Mesendoderm (in vitro differentiated cells): ENCODE results near the gene RBKS.
A peak's percentile ranks its signal among the peaks of the same experiment; 100 is the strongest.

Experiments used
- DNase-seq: peaks from one replicate; pipeline ENCODE4 v3.0.0; 2013
- H2AK5ac ChIP-seq: 2 replicates; pipeline ENCODE4 v1.6.1; 2013; ENCODE audit warnings: low read length, inconsistent platforms
- H2BK120ac ChIP-seq: 2 replicates; pipeline ENCODE4 v1.6.1; 2013; ENCODE audit warnings: low read depth, mild to moderate bottlenecking, low read length, moderate library complexity, mixed read lengths
- H2BK15ac ChIP-seq: replicated peaks from 2 replicates; pipeline ENCODE4 v1.6.1; 2013; ENCODE audit warnings: low read depth, mild to moderate bottlenecking, moderate library complexity
- H2BK5ac ChIP-seq: 2 replicates; pipeline ENCODE4 v1.6.1; 2013; ENCODE audit warnings: low read length, inconsistent platforms
- H3K18ac ChIP-seq: 2 replicates; pipeline ENCODE4 v1.6.1; 2013; ENCODE audit warnings: mild to moderate bottlenecking, low read length, mixed read lengths
- H3K23ac ChIP-seq: one replicate; pipeline ENCODE4 v1.6.1; 2013; ENCODE audit warnings: low read length
- H3K27ac ChIP-seq: 2 replicates; pipeline ENCODE4 v1.5.1; 2013; ENCODE audit warnings: low read depth, mild to moderate bottlenecking, inconsistent platforms, low read length, moderate library complexity
- H3K27me3 ChIP-seq: 2 replicates; pipeline ENCODE4 v1.6.1; 2013; ENCODE audit warnings: low read length, control low read depth, mild to moderate bottlenecking, inconsistent platforms; ENCODE audit not compliant: insufficient read depth, poor library complexity
- H3K36me3 ChIP-seq: 2 replicates; pipeline ENCODE4 v1.6.1; 2013; ENCODE audit warnings: low read length, inconsistent platforms; ENCODE audit not compliant: control insufficient read depth, insufficient read depth
- H3K4ac ChIP-seq: one replicate; pipeline ENCODE4 v1.6.1; 2013; ENCODE audit warnings: low read depth, mild to moderate bottlenecking, low read length, moderate library complexity
- H3K4me1 ChIP-seq: 2 replicates; pipeline ENCODE4 v1.6.1; 2013; ENCODE audit warnings: low read depth, low read length, inconsistent platforms; ENCODE audit not compliant: control insufficient read depth
- H3K4me2 ChIP-seq: 2 replicates; pipeline ENCODE4 v1.6.1; 2013; ENCODE audit warnings: low read length
- H3K4me3 ChIP-seq: 2 replicates; pipeline ENCODE4 v1.5.1; 2013; ENCODE audit warnings: mild to moderate bottlenecking, low read length
- H3K56ac ChIP-seq: one replicate; pipeline ENCODE4 v1.6.1; 2013; ENCODE audit warnings: low read length
- H3K79me1 ChIP-seq: 2 replicates; pipeline ENCODE4 v1.6.1; 2013; ENCODE audit warnings: low read length, inconsistent platforms
- H3K79me2 ChIP-seq: 2 replicates; pipeline ENCODE4 v1.6.1; 2013; ENCODE audit warnings: mild to moderate bottlenecking, low read length; ENCODE audit not compliant: control insufficient read depth, insufficient read depth
- H3K9ac ChIP-seq: 2 replicates; pipeline ENCODE4 v1.6.1; 2013; ENCODE audit warnings: low read length, inconsistent platforms
- H4K5ac ChIP-seq: one replicate; pipeline ENCODE4 v1.6.1; 2013; ENCODE audit warnings: low read length
- H4K8ac ChIP-seq: one replicate; pipeline ENCODE4 v1.6.1; 2013; ENCODE audit warnings: low read depth, mild to moderate bottlenecking, control low read depth, low read length, moderate library complexity
- WGBS: extraction: QIAGEN DNeasy Blood & Tissue Kit; methylation state at CpG from one replicate; pipeline ENCODE4 v1.1.7; 2013; ENCODE audit warnings: low lambda C conversion rate, missing lambda C conversion rate; ENCODE audit not compliant: insufficient coverage; ENCODE audit errors: extremely low coverage; 5-methylcytosine and 5-hydroxymethylcytosine counted together

Gene RBKS

GRCh38 chr2:27810455-27810854, 79.7 kb downstream of the RBKS start:
- H2AK5ac ChIP-seq, result no peak overlapping the region
- H3K56ac ChIP-seq, result no peak overlapping the region
- H3K4me1 ChIP-seq, result no peaks in the 10 kb centered on the region
- no peak overlapping the region for H2BK15ac ChIP-seq
- no peak overlapping the region for H3K4me2 ChIP-seq
- no peak overlapping the region for H3K18ac ChIP-seq
- no peak overlapping the region for H3K27ac ChIP-seq
- no peaks in the 10 kb centered on the region for H3K79me1 ChIP-seq
- no peaks in the 10 kb centered on the region for H3K27me3 ChIP-seq
- no peak overlapping the region for H3K23ac ChIP-seq
- no CpG with 5 or more reads among the region's 3 CpGs for WGBS
- H3K79me2 ChIP-seq, result no peaks in the 10 kb centered on the region
- H2BK5ac ChIP-seq, result no peak overlapping the region
- H4K5ac ChIP-seq, result no peak overlapping the region
- no peaks in the 10 kb centered on the region for H3K36me3 ChIP-seq
- H4K8ac ChIP-seq, result no peak overlapping the region
- no peak for DNase-seq
- no peak overlapping the region for H3K9ac ChIP-seq
- H2BK120ac ChIP-seq, result no peak overlapping the region
- no peak overlapping the region for H3K4me3 ChIP-seq
- H3K4ac ChIP-seq, result no peak overlapping the region

- no peak overlapping the region for H3K27ac ChIP-seq
- H3K36me3 ChIP-seq, result no peaks in the 10 kb centered on the region
- no peaks in the 10 kb centered on the region for H3K79me1 ChIP-seq
- H3K23ac ChIP-seq, result no peak overlapping the region
- no peak overlapping the region for H4K5ac ChIP-seq
- no peak overlapping the region for H3K4me3 ChIP-seq
- no peak overlapping the region for H3K4me2 ChIP-seq
- no peaks in the 10 kb centered on the region for H3K4me1 ChIP-seq
- H2AK5ac ChIP-seq, result no peak overlapping the region
- no peak overlapping the region for H3K18ac ChIP-seq
- no peaks in the 10 kb centered on the region for H3K27me3 ChIP-seq
- H2BK15ac ChIP-seq, result no peak overlapping the region
- no peak overlapping the region for H3K9ac ChIP-seq
- no peak for DNase-seq
- no peak overlapping the region for H2BK5ac ChIP-seq
- no peak overlapping the region for H3K56ac ChIP-seq
- no peak overlapping the region for H4K8ac ChIP-seq
- no peaks in the 10 kb centered on the region for H3K79me2 ChIP-seq
- H2BK120ac ChIP-seq, result no peak overlapping the region
- no peak overlapping the region for H3K4ac ChIP-seq
- no CpG with 5 or more reads among the region's 3 CpGs for WGBS
These were observed 80.4 kb downstream of the RBKS start for GRCh38 chr2:27809761-27810241.

DNA sequence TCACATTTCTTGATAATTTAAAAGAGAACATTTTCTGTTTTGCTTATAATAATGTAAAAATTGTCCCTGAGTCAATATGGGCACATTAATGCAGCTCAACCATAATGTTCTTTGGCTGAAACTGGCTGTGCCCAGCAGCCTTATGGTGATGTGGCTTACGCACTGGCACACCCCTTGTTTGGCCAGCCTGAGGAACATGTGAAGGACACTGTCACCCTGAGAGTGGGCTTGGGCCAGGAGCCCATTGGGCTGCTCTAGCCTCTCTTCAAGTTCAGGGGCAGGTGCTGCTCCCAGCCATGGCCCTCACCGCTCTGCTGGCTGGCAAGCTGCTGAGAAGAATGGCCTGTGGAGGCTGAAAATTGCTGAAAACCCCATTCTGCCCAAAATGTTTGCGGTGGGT, 81.2 kb downstream of the RBKS start:
- Histone ChIP-seq H3K9ac (no peak overlapping the region), H2BK5ac (no peak overlapping the region), H3K79me2 (no peaks in the 10 kb centered on the region), H2BK120ac (no peak overlapping the region), H3K27me3 (no peaks in the 10 kb centered on the region), H3K27ac (no peak overlapping the region), H3K18ac (no peak overlapping the region), H3K23ac (no peak overlapping the region), H3K4ac (no peak overlapping the region), H4K8ac (no peak overlapping the region), H3K56ac (no peak overlapping the region), H3K4me3 (no peak overlapping the region), H4K5ac (no peak overlapping the region), H3K4me1 (no peaks in the 10 kb centered on the region), H2AK5ac (no peak overlapping the region), H3K4me2 (no peak overlapping the region), H3K36me3 (no peaks in the 10 kb centered on the region), H3K79me1 (no peaks in the 10 kb centered on the region), H2BK15ac (no peak overlapping the region)
- WGBS, result no CpG with 5 or more reads among the region's 3 CpGs
- no peak for DNase-seq

GRCh38 chr2:27808418-27808817, 81.8 kb downstream of the RBKS start:
- Histone ChIP-seq H3K56ac (no peak overlapping the region), H4K8ac (no peak overlapping the region), H2BK5ac (no peak overlapping the region), H3K27ac (no peak overlapping the region), H3K4ac (no peak overlapping the region), H3K27me3 (no peaks in the 10 kb centered on the region), H2BK120ac (no peak overlapping the region), H3K79me2 (no peaks in the 10 kb centered on the region), H3K23ac (no peak overlapping the region), H4K5ac (no peak overlapping the region), H2BK15ac (no peak overlapping the region), H3K4me2 (no peak overlapping the region), H3K4me1 (no peaks in the 10 kb centered on the region), H3K79me1 (no peaks in the 10 kb centered on the region), H3K36me3 (no peaks in the 10 kb centered on the region), H2AK5ac (no peak overlapping the region), H3K18ac (no peak overlapping the region), H3K9ac (no peak overlapping the region), H3K4me3 (no peak overlapping the region)
- DNase-seq, result no peak
- WGBS, result no CpG with 5 or more reads among the region's 2 CpGs

- H3K4me2 ChIP-seq, result no peak overlapping the region
- no peak overlapping the region for H3K9ac ChIP-seq
- no peaks in the 10 kb centered on the region for H3K79me1 ChIP-seq
- H3K23ac ChIP-seq, result no peak overlapping the region
- H2BK15ac ChIP-seq, result no peak overlapping the region
- no peaks in the 10 kb centered on the region for H3K36me3 ChIP-seq
- peak; percentile 60 for DNase-seq
- no peak overlapping the region for H4K5ac ChIP-seq
- no peak overlapping the region for H2BK5ac ChIP-seq
- no peak overlapping the region for H2BK120ac ChIP-seq
- H3K4ac ChIP-seq, result no peak overlapping the region
- H3K27me3 ChIP-seq, result no peaks in the 10 kb centered on the region
- H2AK5ac ChIP-seq, result no peak overlapping the region
- H3K4me1 ChIP-seq, result no peaks in the 10 kb centered on the region
- no peak overlapping the region for H3K27ac ChIP-seq
- H3K79me2 ChIP-seq, result no peaks in the 10 kb centered on the region
- no CpG with 5 or more reads among the region's 4 CpGs for WGBS
- H3K56ac ChIP-seq, result no peak overlapping the region
- no peak overlapping the region for H4K8ac ChIP-seq
- no peak overlapping the region for H3K4me3 ChIP-seq
- no peak overlapping the region for H3K18ac ChIP-seq
These were observed 82.7 kb downstream of the RBKS start for GRCh38 chr2:27807476-27807875.

- Histone ChIP-seq H3K4me2 (no peak overlapping the region), H4K8ac (no peak overlapping the region), H3K36me3 (no peaks in the 10 kb centered on the region), H2BK120ac (no peak overlapping the region), H3K23ac (no peak overlapping the region), H3K56ac (no peak overlapping the region), H3K79me1 (no peaks in the 10 kb centered on the region), H3K9ac (no peak overlapping the region), H3K27ac (no peak overlapping the region), H3K27me3 (no peaks in the 10 kb centered on the region), H2BK15ac (no peak overlapping the region), H4K5ac (no peak overlapping the region), H3K4me1 (no peaks in the 10 kb centered on the region), H2BK5ac (no peak overlapping the region), H3K79me2 (no peaks in the 10 kb centered on the region), H2AK5ac (no peak overlapping the region), H3K18ac (no peak overlapping the region), H3K4ac (no peak overlapping the region), H3K4me3 (no peak overlapping the region)
- no CpG with 5 or more reads among the region's 5 CpGs for WGBS
- no peak for DNase-seq
These were observed 83.7 kb downstream of the RBKS start for GRCh38 chr2:27806311-27807059.
